ENCODE results near the gene PFKP. TPM values are rescaled to one million over a fixed set of nuclear protein-coding genes. Genes with fewer than 3 reads are reported as not detected.
A peak's percentile ranks its signal among the peaks of the same experiment; 100 is the strongest.

PFKP gene
- total RNA-seq, 1 donor from 2014 or later: 361 TPM

DNA sequence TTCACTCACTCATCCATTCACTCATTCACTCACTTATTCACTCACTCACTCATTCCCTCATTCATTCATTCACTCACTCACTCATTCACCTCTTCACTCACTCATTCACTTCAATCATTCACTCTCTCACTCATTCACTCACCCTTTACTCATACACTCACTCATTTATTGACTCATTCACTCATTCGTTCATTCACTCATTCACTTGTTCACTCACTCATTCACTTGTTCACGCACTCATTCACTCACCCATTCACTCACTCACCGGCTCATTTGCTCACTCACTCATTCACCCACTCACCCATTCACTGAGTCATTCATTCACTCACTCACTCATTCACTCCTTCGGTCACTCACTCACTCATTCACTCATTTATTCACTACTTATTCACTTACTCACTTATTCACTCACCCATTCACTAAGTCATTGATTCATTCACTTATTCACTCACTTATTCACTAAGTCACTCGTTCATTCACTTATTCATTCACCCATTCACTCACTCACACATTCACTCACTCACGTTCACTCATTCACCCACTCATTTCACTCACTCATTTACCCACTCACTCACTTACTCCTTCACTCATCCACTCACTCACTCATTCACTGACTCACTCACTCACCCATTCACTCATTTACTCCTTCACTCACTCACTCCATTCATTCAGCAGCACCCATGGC, 4.7 kb upstream of the PFKP start:
- H3K9me3 Mint-ChIP-seq (ENCODE audit: unreplicated experiment): no peaks in the 10 kb centered on the region
- H4K20me1 ChIP-seq (ENCODE audit: insufficient read depth, low read length): no peaks in the 10 kb centered on the region
- peaks cover 6% of the 10 kb centered on the region for H3K4me1 Mint-ChIP-seq (ENCODE audit: low read depth, unreplicated experiment)
- H3K4me3 ChIP-seq (ENCODE audit: insufficient read depth, low read depth, low read length): no peak overlapping the region
- DNase-seq (ENCODE audit: low read depth) (no peak), FAIRE-seq (no peak)
- H3K27me3 Mint-ChIP-seq (ENCODE audit: low read depth, unreplicated experiment): peaks cover 2% of the 10 kb centered on the region
- no peaks in the 10 kb centered on the region for H3K36me3 Mint-ChIP-seq (ENCODE audit: low read depth, unreplicated experiment)
- H3K27ac ChIP-seq (ENCODE audit: low read depth, low read length): no peak overlapping the region
- H3K4me2 ChIP-seq (ENCODE audit: low read length): no peak overlapping the region
- H3K27ac Mint-ChIP-seq (ENCODE audit: unreplicated experiment): no peak overlapping the region
- no peak overlapping the region for H3K4me3 Mint-ChIP-seq (ENCODE audit: unreplicated experiment)
- no peaks in the 10 kb centered on the region for H3K9me3 ChIP-seq (ENCODE audit: insufficient read depth, low read depth, low read length)
- peaks cover 9% of the 10 kb centered on the region for H3K4me1 ChIP-seq (ENCODE audit: insufficient read depth, low read length)
- peaks cover 2% of the 10 kb centered on the region for H3K79me2 ChIP-seq (ENCODE audit: insufficient read depth, low read length)
- no peak for TF ChIP-seq EZH2 (IDR thresholded peaks at IDR 0.05; ENCODE audit: insufficient read depth, low read length)
- TF ChIP-seq, protein P1, sequence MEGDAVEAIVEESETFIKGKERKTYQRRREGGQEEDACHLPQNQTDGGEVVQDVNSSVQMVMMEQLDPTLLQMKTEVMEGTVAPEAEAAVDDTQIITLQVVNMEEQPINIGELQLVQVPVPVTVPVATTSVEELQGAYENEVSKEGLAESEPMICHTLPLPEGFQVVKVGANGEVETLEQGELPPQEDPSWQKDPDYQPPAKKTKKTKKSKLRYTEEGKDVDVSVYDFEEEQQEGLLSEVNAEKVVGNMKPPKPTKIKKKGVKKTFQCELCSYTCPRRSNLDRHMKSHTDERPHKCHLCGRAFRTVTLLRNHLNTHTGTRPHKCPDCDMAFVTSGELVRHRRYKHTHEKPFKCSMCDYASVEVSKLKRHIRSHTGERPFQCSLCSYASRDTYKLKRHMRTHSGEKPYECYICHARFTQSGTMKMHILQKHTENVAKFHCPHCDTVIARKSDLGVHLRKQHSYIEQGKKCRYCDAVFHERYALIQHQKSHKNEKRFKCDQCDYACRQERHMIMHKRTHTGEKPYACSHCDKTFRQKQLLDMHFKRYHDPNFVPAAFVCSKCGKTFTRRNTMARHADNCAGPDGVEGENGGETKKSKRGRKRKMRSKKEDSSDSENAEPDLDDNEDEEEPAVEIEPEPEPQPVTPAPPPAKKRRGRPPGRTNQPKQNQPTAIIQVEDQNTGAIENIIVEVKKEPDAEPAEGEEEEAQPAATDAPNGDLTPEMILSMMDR (IDR thresholded peaks at IDR 0.05; ENCODE audit: insufficient read depth, low read depth, low read length): no peak
- H2AFZ ChIP-seq (ENCODE audit: low read depth, low read length): no peak overlapping the region
- H3K9ac ChIP-seq (ENCODE audit: low read length): no peak overlapping the region
- no peaks in the 10 kb centered on the region for H3K36me3 ChIP-seq (ENCODE audit: insufficient read depth, low read length)
- no peaks in the 10 kb centered on the region for H3K27me3 ChIP-seq (ENCODE audit: insufficient read depth, low read length)

DNA sequence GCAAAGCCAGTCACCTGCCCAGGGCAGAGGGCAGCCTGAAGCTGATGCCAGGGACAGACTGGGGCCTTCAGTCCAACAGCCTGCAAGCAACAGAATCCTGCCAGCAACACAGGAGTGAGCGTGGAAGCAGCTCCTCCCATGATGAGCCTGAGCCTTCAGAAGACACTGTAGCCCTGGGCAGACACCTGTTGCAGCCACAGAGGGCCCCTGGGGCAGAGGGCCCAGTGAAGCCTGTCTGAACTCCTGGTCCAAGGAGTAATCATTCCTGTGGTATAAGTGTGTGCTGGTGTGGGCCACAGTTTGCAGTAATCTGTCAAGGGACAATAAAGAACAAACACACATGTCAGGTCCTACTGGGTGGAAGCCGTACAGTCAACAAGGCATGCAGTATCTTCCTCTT, 2.9 kb upstream of the PFKP start:
- no peak overlapping the region for H3K9ac ChIP-seq (ENCODE audit: low read length)
- no peak overlapping the region for H3K27ac Mint-ChIP-seq (ENCODE audit: unreplicated experiment)
- H3K36me3 ChIP-seq (ENCODE audit: insufficient read depth, low read length): no peaks in the 10 kb centered on the region
- H3K36me3 Mint-ChIP-seq (ENCODE audit: low read depth, unreplicated experiment): peaks cover 4% of the 10 kb centered on the region
- no peak overlapping the region for H3K4me3 ChIP-seq (ENCODE audit: insufficient read depth, low read depth, low read length)
- H3K4me1 Mint-ChIP-seq (ENCODE audit: low read depth, unreplicated experiment): peaks cover 4% of the 10 kb centered on the region
- peaks cover 3% of the 10 kb centered on the region for H4K20me1 ChIP-seq (ENCODE audit: insufficient read depth, low read length)
- H3K27me3 Mint-ChIP-seq (ENCODE audit: low read depth, unreplicated experiment): peaks cover 2% of the 10 kb centered on the region
- no peak for DNase-seq (ENCODE audit: low read depth)
- H3K27me3 ChIP-seq (ENCODE audit: insufficient read depth, low read length): no peaks in the 10 kb centered on the region
- no peak overlapping the region for H3K4me2 ChIP-seq (ENCODE audit: low read length)
- H2AFZ ChIP-seq (ENCODE audit: low read depth, low read length): no peak overlapping the region
- H3K4me3 Mint-ChIP-seq (ENCODE audit: unreplicated experiment): no peak overlapping the region
- H3K4me1 ChIP-seq (ENCODE audit: insufficient read depth, low read length): peaks cover 13% of the 10 kb centered on the region
- peaks cover 20% of the 10 kb centered on the region for H3K79me2 ChIP-seq (ENCODE audit: insufficient read depth, low read length)
- no peaks in the 10 kb centered on the region for H3K9me3 Mint-ChIP-seq (ENCODE audit: unreplicated experiment)
- TF ChIP-seq, protein P1 (IDR thresholded peaks at IDR 0.05; ENCODE audit: insufficient read depth, low read depth, low read length): no peak
- no peak for FAIRE-seq
- H3K9me3 ChIP-seq (ENCODE audit: insufficient read depth, low read depth, low read length): no peaks in the 10 kb centered on the region
- no peak overlapping the region for H3K27ac ChIP-seq (ENCODE audit: low read depth, low read length)

DNA sequence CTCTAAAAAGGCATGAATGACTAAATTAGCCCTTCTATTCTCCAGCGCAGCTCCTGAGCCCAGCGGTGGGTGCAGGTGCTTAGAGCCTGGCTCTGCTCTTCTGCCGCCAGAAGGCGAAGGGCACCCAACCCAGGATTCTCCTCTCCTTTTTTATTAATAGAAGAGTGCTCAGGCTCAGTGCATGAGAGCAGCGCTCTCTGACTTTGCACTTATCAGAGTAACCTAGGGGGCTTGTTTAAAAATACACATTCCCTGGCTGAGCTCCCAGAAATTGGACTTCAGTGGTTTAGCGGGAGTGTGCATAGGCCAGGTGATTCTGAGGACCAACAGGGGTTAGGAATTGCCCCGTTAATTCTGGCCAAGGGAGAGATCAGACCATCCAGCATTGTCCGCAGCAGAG, 1.7 kb upstream of the PFKP start:
- Mint-ChIP-seq H3K27ac (ENCODE audit: unreplicated experiment) (no peak overlapping the region), H3K36me3 (ENCODE audit: low read depth, unreplicated experiment) (peaks cover 7% of the 10 kb centered on the region), H3K27me3 (ENCODE audit: low read depth, unreplicated experiment) (peaks cover 2% of the 10 kb centered on the region), H3K9me3 (ENCODE audit: unreplicated experiment) (no peaks in the 10 kb centered on the region), H3K4me1 (ENCODE audit: low read depth, unreplicated experiment) (peaks cover 14% of the 10 kb centered on the region), H3K4me3 (ENCODE audit: unreplicated experiment) (peak overlapping the region; percentile 77)
- TF ChIP-seq, protein P1 (IDR thresholded peaks at IDR 0.05; ENCODE audit: insufficient read depth, low read depth, low read length): no peak
- no peak for TF ChIP-seq EZH2 (IDR thresholded peaks at IDR 0.05; ENCODE audit: insufficient read depth, low read length)
- no peaks in the 10 kb centered on the region for H3K36me3 ChIP-seq (ENCODE audit: insufficient read depth, low read length)
- H3K79me2 ChIP-seq (ENCODE audit: insufficient read depth, low read length): peaks cover 32% of the 10 kb centered on the region
- no peak for DNase-seq (ENCODE audit: low read depth)
- no peaks in the 10 kb centered on the region for H3K9me3 ChIP-seq (ENCODE audit: insufficient read depth, low read depth, low read length)
- H3K4me2 ChIP-seq (ENCODE audit: low read length): no peak overlapping the region
- no peak overlapping the region for H3K27ac ChIP-seq (ENCODE audit: low read depth, low read length)
- no peak for FAIRE-seq
- no peak overlapping the region for H3K4me3 ChIP-seq (ENCODE audit: insufficient read depth, low read depth, low read length)
- H3K4me1 ChIP-seq (ENCODE audit: insufficient read depth, low read length): peaks cover 21% of the 10 kb centered on the region
- H4K20me1 ChIP-seq (ENCODE audit: insufficient read depth, low read length): peaks cover 6% of the 10 kb centered on the region
- no peak overlapping the region for H2AFZ ChIP-seq (ENCODE audit: low read depth, low read length)
- no peak overlapping the region for H3K9ac ChIP-seq (ENCODE audit: low read length)
- H3K27me3 ChIP-seq (ENCODE audit: insufficient read depth, low read length): no peaks in the 10 kb centered on the region

All from astrocyte (in vitro differentiated cells and primary cell).